Uterus (tissue), 4 donors: ENCODE data around the gene KHDRBS2. TPM values are rescaled to one million over a fixed set of nuclear protein-coding genes. Genes with fewer than 3 reads are reported as not detected.

Experiments used
- DNase-seq, 2 donors: peaks; one replicate each; pipeline ENCODE4 v3.0.0-alpha.2; 2019 to 2020
- H3K27ac ChIP-seq, 2 donors: fragments of 200-600 bp; sonication (generic); 1 replicate in 1 of 2; 2 replicates in 1 of 2; pipeline ENCODE4 v1.5.1; 2016 to 2018
- H3K27me3 ChIP-seq, 2 donors: fragments of 200-600 bp; sonication (generic); one replicate each; pipeline ENCODE4 v1.5.1; 2018 to 2019; ENCODE audit warnings: control low read depth in 1 of 2
- H3K36me3 ChIP-seq, 2 donors: fragments of 200-600 bp; sonication (generic); one replicate each; pipeline ENCODE4 v1.5.1; 2019; ENCODE audit warnings: control low read depth in 1 of 2
- H3K4me1 ChIP-seq, 2 donors: fragments of 200-600 bp; sonication (generic); one replicate each; pipeline ENCODE4 v1.5.1; 2018 to 2019; ENCODE audit warnings: control low read depth in 1 of 2
- H3K4me3 ChIP-seq, 2 donors: fragments of 200-600 bp; sonication (generic); 1 replicate in 1 of 2; 2 replicates in 1 of 2; pipeline ENCODE4 v1.5.1; 2018 to 2019; ENCODE audit warnings: mild to moderate bottlenecking in 1 of 2
- H3K9me3 ChIP-seq, 2 donors: fragments of 200-600 bp; sonication (generic); one replicate each; pipeline ENCODE4 v1.5.1; 2019; ENCODE audit warnings: control low read depth in 1 of 2
- POLR2A ChIP-seq, 2 donors: fragments of 450-650 bp; IDR thresholded peaks; one replicate each; pipeline ENCODE4 v1.6.1; 2016; ENCODE audit warnings: antibody characterized with exemption in 2 of 2, mild to moderate bottlenecking in 1 of 2, moderate library complexity in 1 of 2
- intact Hi-C: fragments of 100-400 bp; cut with DNase I; formaldehyde crosslinking; loops from one replicate; pipeline ENCODE4 v1.15.1; 2023; ENCODE audit warnings: low total_unique reads
- total RNA-seq, 4 donors: library from RNA; depleted of rRNA in 3 of 4; stranded (reverse); fragments of >200 nt in 3 of 4; gene quantifications; one replicate each; pipeline versions ENCODE4 v1.1.0 to v1.2.4, GENCODE V29; 2014 to 2023
- TF ChIP-seq, protein P1 (sequence below), 4 experiments: fragments of 200-600 bp in 2 of 4; fragments of 450-650 bp in 2 of 4; sonication (generic) in 2 of 4; IDR thresholded peaks; one replicate each; pipeline ENCODE4 v1.5.1; 2016 to 2019; ENCODE audit warnings: antibody characterized with exemption in 4 of 4, mild to moderate bottlenecking in 2 of 4, moderate library complexity in 1 of 4
- donor health status: DM: yes; HTN: yes; CAD: no.

The KHDRBS2 gene
- total RNA-seq, 4 donors from 2014 or later: 0.55 to 7.3 TPM; not detected in 2

DNA sequence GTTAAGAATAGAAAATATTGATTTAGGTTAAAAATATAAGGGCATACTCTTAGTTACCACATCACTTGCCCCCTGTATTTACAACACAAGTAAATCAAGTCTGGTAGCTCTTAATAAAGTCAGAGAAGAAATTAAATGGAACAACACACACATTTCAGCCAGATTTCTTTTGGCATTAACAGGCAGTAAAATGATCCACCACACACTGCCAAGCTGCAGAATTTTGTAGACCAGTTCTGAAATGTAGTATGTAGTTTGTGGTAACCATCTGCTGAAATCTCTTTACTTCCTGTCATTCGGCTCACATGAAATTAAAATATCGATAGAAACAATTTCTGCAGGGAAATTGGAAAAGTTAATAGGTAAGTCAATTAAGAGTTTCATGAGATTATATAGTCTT is 326.8 kb downstream of the KHDRBS2 start:
- H3K4me3 ChIP-seq: no peak overlapping the region
- TF ChIP-seq, protein P1, sequence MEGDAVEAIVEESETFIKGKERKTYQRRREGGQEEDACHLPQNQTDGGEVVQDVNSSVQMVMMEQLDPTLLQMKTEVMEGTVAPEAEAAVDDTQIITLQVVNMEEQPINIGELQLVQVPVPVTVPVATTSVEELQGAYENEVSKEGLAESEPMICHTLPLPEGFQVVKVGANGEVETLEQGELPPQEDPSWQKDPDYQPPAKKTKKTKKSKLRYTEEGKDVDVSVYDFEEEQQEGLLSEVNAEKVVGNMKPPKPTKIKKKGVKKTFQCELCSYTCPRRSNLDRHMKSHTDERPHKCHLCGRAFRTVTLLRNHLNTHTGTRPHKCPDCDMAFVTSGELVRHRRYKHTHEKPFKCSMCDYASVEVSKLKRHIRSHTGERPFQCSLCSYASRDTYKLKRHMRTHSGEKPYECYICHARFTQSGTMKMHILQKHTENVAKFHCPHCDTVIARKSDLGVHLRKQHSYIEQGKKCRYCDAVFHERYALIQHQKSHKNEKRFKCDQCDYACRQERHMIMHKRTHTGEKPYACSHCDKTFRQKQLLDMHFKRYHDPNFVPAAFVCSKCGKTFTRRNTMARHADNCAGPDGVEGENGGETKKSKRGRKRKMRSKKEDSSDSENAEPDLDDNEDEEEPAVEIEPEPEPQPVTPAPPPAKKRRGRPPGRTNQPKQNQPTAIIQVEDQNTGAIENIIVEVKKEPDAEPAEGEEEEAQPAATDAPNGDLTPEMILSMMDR (IDR thresholded peaks at IDR 0.05): no peak
- TF ChIP-seq POLR2A (IDR thresholded peaks at IDR 0.05): no peak
- intact Hi-C loops: no loop called here

DNA sequence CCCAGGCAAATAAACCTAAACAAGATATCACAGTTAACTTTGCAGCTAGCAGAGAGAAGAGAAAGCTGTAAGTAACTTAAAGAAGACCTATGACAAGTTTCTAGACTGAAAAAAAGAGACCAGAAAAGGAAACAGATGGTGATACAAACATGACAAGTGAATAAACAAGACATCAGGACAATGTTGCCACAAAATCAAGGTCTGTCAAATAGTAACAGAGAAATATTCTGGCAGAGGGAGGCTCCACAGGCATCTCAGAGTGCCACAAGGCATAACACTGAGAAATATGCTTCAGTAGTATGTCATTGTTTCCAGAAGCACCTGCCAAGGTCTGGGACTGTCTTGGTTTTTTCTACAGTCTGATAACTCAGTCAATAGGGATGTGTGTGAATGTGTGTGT is 332.2 kb downstream of the KHDRBS2 start:
- no peaks in the 10 kb centered on the region for H3K9me3 ChIP-seq
- intact Hi-C loops: no loop called here
- H3K4me1 ChIP-seq: no peaks in the 10 kb centered on the region
- no peak overlapping the region for H3K27ac ChIP-seq
- no peaks in the 10 kb centered on the region for H3K36me3 ChIP-seq
- no peaks in the 10 kb centered on the region for H3K27me3 ChIP-seq
- no peak overlapping the region for H3K4me3 ChIP-seq
- TF ChIP-seq POLR2A (IDR thresholded peaks at IDR 0.05): no peak
- TF ChIP-seq, protein P1 (IDR thresholded peaks at IDR 0.05): no peak
- DNase-seq: no peak

More for the DNA sequence above, 326.8 kb downstream of the KHDRBS2 start:
- Histone ChIP-seq H3K9me3 (no peaks in the 10 kb centered on the region), H3K27ac (no peak overlapping the region), H3K27me3 (no peaks in the 10 kb centered on the region), H3K36me3 (no peaks in the 10 kb centered on the region), H3K4me1 (no peaks in the 10 kb centered on the region)
- DNase-seq: no peak

DNA sequence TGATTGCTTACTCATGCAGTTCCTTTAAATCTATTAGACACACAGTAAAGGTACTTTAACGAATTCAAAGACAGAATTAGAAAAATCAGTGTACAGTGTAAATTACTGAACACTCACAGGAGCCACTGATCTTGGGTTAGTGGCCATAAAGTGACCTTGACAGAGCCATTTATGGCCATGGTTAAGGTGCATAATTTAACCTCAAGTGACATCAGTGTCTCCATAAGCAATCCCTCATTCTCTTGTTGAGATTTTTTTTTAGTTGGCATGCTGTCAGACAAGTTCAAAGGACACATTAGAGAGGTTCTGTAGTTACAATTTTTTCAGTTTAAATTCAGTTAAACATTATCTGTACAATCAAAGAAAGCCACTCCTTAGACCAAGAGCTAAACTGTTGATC is 334.4 kb downstream of the KHDRBS2 start:
- Histone ChIP-seq H3K27me3 (no peaks in the 10 kb centered on the region), H3K36me3 (no peaks in the 10 kb centered on the region), H3K4me1 (no peaks in the 10 kb centered on the region), H3K27ac (no peak overlapping the region), H3K9me3 (no peaks in the 10 kb centered on the region), H3K4me3 (no peak overlapping the region)
- intact Hi-C loops: no loop called here
- no peak for DNase-seq
- TF ChIP-seq, protein P1 (IDR thresholded peaks at IDR 0.05): no peak
- no peak for TF ChIP-seq POLR2A (IDR thresholded peaks at IDR 0.05)

DNA sequence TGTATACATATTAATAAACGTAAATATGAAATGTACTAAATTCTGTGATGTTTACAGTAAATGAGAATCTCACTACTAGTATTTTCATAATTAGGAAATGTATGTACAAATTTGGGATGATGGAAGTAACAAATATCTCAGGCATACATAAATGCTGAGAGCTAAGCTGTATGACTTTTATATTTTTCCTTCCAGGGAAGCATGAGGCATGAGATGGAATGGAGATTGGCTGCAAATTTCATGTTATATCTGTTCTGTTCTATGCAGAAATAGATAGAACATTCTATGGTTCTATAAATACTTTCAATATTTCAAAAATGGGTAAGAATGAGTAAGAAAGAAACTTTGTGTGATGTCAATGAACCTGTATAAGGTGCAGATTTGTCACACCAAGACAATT is 335.2 kb downstream of the KHDRBS2 start:
- Histone ChIP-seq H3K9me3 (no peaks in the 10 kb centered on the region), H3K27ac (no peak overlapping the region), H3K4me3 (no peak overlapping the region), H3K4me1 (no peaks in the 10 kb centered on the region), H3K27me3 (no peaks in the 10 kb centered on the region), H3K36me3 (no peaks in the 10 kb centered on the region)
- DNase-seq: no peak
- intact Hi-C loops: no loop called here
- no peak for TF ChIP-seq POLR2A (IDR thresholded peaks at IDR 0.05)

DNA sequence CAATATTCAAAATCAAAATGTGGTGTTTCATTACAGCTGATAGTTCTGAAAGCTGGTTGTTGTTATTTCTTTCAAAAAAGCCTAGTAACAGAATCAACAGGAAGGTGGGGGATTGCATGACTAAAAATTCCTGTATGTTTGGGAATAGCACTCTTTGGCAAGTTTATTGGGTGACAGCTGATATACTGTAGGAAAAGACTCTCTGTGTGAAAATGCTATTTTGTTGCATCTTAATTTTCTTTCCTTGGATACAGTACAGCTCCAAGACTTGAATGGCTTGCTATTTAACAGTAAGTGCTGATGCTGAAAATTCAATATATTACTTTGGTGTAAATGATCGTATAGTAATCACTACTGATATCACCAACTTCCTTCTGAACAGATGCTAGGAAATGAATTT is 336.1 kb downstream of the KHDRBS2 start:
- TF ChIP-seq, protein P1 (IDR thresholded peaks at IDR 0.05): no peak
- no peak for TF ChIP-seq POLR2A (IDR thresholded peaks at IDR 0.05)
- Histone ChIP-seq H3K27ac (no peak overlapping the region), H3K36me3 (no peaks in the 10 kb centered on the region), H3K27me3 (no peaks in the 10 kb centered on the region), H3K9me3 (no peaks in the 10 kb centered on the region), H3K4me1 (no peaks in the 10 kb centered on the region), H3K4me3 (no peak overlapping the region)
- intact Hi-C loops: no loop called here
- no peak for DNase-seq

DNA sequence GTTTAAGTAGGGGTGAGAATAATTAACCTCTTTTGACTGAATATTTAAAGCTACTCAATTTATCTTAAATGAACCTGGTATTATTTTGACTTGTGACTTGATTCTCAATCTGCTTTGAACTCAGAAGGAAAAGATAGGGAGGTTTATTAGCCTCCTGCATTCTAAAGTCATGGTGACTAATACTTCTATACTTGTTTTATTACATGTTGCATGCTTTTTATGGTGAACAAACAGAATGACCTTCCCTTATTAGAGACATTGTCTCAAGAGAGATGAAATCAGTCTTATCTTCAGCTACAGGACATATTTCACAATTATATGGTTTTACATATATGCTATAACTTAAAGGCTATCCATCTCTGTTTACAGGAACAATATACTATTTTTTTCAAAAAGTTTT is 336.9 kb downstream of the KHDRBS2 start:
- no peak overlapping the region for H3K4me3 ChIP-seq
- H3K36me3 ChIP-seq: no peaks in the 10 kb centered on the region
- TF ChIP-seq, protein P1 (IDR thresholded peaks at IDR 0.05): no peak
- no peak for TF ChIP-seq POLR2A (IDR thresholded peaks at IDR 0.05)
- intact Hi-C loops: no loop called here
- no peaks in the 10 kb centered on the region for H3K9me3 ChIP-seq
- DNase-seq: no peak
- H3K27ac ChIP-seq: no peak overlapping the region
- H3K4me1 ChIP-seq: no peaks in the 10 kb centered on the region
- no peaks in the 10 kb centered on the region for H3K27me3 ChIP-seq
